GM19467 (cell line): ENCODE measurements around the gene ABCG1.

Experiments
- ATAC-seq: cut with Tn5 transposase; IDR thresholded peaks from one replicate; pipeline ENCODE4 v1.9.1; 2021; ENCODE audit warnings: mild to moderate bottlenecking, moderate library complexity; ENCODE audit not compliant: unreplicated experiment

Gene ABCG1

GRCh38 chr21:42250422-42251403, 31.8 kb downstream of the ABCG1 start:
- no peak for ATAC-seq

GRCh38 chr21:42251654-42252324, 32.8 kb downstream of the ABCG1 start:
- no peak for ATAC-seq

- ATAC-seq = no peak
These were observed 33.4 kb downstream of the ABCG1 start for GRCh38 chr21:42252325-42252654.

- no peak for ATAC-seq
These were observed 33.9 kb downstream of the ABCG1 start for GRCh38 chr21:42252778-42253340.

GRCh38 chr21:42253466-42253865, 34.5 kb downstream of the ABCG1 start:
- ATAC-seq = no peak

GRCh38 chr21:42254083-42254482, 35.1 kb downstream of the ABCG1 start:
- ATAC-seq = no peak

- ATAC-seq = no peak
These were observed 36.0 kb downstream of the ABCG1 start for GRCh38 chr21:42254651-42255601.

GRCh38 chr21:42255825-42256224, 36.9 kb downstream of the ABCG1 start:
- ATAC-seq = no peak

- no peak for ATAC-seq
These were observed 37.4 kb downstream of the ABCG1 start for GRCh38 chr21:42256316-42256715.

GRCh38 chr21:42257091-42257765, 38.3 kb downstream of the ABCG1 start:
- ATAC-seq = no peak

GRCh38 chr21:42258150-42258884, 39.4 kb downstream of the ABCG1 start:
- ATAC-seq = peak; percentile 58

- ATAC-seq = no peak
These were observed 40.0 kb downstream of the ABCG1 start for GRCh38 chr21:42258885-42259407.

- no peak for ATAC-seq
These were observed 41.2 kb downstream of the ABCG1 start for GRCh38 chr21:42260121-42260520.

- ATAC-seq = no peak
These were observed 42.9 kb downstream of the ABCG1 start for GRCh38 chr21:42261829-42262200.

GRCh38 chr21:42262831-42263231, 43.9 kb downstream of the ABCG1 start:
- no peak for ATAC-seq

- ATAC-seq = no peak
These were observed 44.7 kb downstream of the ABCG1 start for GRCh38 chr21:42263591-42264131.

- no peak for ATAC-seq
These were observed 45.6 kb downstream of the ABCG1 start for GRCh38 chr21:42264245-42265195.
